Cardiac fibroblast (primary cell): ENCODE results near the gene PUSL1.

ENCODE experiments used
- DNase-seq, 2 donors: peaks; one replicate each; pipeline versions ENCODE4 v3.0.0 to v3.0.0-alpha.2; 2010; ENCODE audit warnings: low read depth in 2 of 2
- H3K4me3 ChIP-seq, 2 donors: replicated peaks in 1 of 2; 1 replicate in 1 of 2; 2 replicates in 1 of 2; pipeline ENCODE4 v1.5.1; 2011; ENCODE audit warnings: low read depth in 2 of 2, low read length in 2 of 2, mild to moderate bottlenecking in 2 of 2, moderate library complexity in 1 of 2
- CTCF ChIP-seq: IDR thresholded peaks from one replicate; pipeline ENCODE4 v1.5.1; 2011; ENCODE audit warnings: low read depth, mild to moderate bottlenecking, low read length, inconsistent platforms

Gene PUSL1

DNA sequence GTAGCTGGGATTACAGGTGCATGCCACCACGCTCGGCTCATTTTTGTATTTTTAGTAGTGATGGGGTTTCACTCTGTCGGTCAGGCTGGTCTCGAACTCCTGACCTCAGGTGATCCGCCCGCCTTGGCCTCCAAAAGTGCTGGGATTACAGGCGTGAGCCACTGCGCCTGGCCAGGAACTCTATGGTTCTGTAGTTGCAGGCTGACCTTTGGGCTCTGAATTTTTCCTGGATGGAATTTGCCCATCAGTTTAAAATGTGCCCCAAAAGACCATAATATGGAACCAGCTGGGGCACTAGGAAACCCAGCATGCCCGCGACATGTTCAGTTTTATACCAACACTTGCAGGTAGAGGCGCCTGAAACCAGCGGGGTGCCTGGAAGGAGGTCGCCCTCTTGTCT, 29.8 kb upstream of the PUSL1 start:
- no peak for TF ChIP-seq CTCF
- no peak overlapping the region for H3K4me3 ChIP-seq
- no peak for DNase-seq

DNA sequence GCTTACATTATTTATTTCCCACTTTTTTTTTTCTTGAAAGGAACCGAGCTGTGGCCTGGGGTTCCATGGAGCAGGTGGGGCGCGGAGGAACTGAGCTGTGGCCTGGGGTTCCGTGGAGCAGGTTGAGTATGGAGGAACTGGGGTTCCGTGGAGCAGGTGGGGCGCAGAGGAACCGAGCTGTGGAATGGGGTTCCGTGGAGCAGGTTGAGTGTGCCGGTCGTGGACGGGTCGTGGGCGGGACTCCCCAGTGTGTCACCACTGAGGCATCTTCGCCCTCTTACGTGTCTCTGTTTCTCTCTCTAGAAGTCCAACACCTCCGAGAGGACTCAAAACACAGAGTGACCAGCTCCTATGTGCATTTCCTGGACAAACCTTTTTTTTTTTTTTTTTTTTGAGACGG, 29.4 kb upstream of the PUSL1 start:
- no peak for DNase-seq
- no peak for TF ChIP-seq CTCF
- no peak overlapping the region for H3K4me3 ChIP-seq

GRCh38 chr1:1280782-1281481, 27.5 kb upstream of the PUSL1 start:
- no peak for TF ChIP-seq CTCF
- no peak for DNase-seq
- H3K4me3 ChIP-seq: no peak overlapping the region

DNA sequence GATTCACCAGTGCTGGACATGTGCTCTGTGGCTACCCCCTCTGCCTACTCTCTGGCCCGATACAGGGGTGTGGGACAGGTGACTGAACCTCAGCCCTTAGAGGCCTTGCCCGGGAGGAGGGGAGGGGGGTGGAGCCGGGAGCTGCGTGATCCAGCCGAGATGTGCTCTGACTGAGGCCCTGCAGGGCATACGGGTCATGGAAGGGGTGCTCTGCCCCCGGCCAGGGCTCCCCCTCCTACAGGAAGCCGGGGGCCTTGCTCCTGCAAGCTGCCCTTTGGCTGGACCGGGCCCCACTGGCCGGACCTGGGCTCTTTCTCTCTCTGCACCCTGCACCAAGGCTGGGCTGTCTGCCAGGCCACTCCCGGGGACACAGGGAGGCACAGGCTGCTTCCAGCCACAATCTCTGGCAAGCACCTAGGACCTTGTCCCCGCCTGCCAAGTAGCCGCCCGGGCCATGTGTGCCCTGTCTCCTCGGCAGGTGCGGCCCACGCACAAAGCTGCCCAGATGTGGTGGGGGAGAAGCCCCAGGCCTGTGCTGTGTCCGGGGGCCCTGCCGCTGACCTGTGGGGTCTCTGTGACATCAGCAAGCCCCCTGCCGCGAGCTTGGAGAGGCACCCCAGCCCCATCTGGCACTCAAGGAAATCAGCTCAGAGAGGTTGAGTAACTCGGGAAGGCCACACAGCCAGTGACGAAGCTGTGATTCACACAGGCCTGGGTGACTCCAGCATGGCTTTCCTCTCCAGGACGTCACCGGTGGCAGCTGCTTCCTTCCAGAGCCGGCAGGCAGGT, 26.7 kb upstream of the PUSL1 start:
- no peak for TF ChIP-seq CTCF
- DNase-seq: peak in 1 of 2 donors; percentile 88
- no peak overlapping the region for H3K4me3 ChIP-seq

DNA sequence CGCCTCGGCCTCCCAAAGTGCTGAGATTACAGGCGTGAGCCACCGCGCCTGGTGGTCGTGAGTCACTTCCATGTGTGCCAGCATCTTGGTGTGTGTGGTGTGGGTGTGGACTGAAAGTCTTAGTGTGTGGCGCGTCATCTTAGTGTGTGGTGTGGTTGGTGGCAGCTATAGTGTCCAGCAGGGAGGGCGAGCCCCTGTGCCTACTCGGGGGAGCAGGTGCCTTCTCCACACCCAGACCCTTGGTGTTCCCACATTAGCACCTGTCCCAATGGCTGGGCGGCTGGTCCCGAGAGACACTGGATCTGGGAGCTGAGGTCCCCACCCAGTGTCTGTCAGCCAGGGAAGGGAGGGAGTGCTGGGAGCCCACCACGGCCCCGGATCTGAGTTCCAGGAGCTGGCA, 25.4 kb upstream of the PUSL1 start:
- no peak overlapping the region for H3K4me3 ChIP-seq
- TF ChIP-seq CTCF: no peak
- DNase-seq: peak in 1 of 2 donors; percentile 72

GRCh38 chr1:1283821-1284220, 24.6 kb upstream of the PUSL1 start:
- DNase-seq: peak in 1 of 2 donors; percentile 21
- no peak overlapping the region for H3K4me3 ChIP-seq
- no peak for TF ChIP-seq CTCF
